Measurements from ENCODE around the gene INAFM2.

Gene INAFM2

GRCh38 chr15:40365016-40365415, 41.5 kb downstream of the INAFM2 start:
- DNase-seq (ENCODE audit: low read depth), result no peak

DNA sequence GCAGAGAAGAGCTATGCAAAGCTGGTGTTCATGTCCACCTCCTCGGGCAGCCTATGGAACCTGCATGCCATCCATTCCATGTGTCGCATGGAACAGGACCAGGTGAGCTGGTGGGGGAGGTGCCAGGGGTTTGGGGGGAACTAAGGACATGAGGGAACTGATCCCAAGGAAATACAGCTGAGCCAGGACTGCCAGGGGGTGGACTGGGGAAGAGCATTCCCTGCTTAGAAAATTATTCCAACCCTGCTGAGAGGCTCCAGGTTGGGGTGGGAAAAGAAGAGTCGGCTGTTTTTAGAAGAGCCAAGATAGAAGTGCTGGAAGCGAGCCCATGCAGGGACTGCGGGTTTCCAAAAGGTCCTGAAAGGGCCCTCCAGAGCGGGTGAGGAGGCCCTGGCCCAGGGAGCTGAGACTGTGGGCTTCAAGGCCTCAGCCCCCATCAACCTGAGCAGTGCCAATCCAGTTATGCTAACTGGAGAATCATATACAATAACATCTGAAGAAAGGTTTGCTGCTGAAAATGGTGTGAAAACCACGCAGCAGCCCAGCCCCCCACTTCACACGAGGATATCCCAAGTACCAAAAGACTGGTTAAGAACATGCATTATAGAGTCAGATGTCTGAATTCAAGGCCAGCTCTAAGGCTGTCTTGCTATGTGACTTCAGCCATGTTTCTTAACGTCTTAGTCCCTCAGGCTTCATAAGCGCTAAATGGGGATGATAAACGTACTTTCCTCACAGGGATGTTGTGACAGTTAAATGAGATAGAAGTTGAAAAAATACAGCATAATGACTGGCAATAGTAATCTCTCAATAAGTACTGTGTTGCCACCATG, 42.3 kb downstream of the INAFM2 start:
- DNase-seq (ENCODE audit: low read depth), result no peak

DNA sequence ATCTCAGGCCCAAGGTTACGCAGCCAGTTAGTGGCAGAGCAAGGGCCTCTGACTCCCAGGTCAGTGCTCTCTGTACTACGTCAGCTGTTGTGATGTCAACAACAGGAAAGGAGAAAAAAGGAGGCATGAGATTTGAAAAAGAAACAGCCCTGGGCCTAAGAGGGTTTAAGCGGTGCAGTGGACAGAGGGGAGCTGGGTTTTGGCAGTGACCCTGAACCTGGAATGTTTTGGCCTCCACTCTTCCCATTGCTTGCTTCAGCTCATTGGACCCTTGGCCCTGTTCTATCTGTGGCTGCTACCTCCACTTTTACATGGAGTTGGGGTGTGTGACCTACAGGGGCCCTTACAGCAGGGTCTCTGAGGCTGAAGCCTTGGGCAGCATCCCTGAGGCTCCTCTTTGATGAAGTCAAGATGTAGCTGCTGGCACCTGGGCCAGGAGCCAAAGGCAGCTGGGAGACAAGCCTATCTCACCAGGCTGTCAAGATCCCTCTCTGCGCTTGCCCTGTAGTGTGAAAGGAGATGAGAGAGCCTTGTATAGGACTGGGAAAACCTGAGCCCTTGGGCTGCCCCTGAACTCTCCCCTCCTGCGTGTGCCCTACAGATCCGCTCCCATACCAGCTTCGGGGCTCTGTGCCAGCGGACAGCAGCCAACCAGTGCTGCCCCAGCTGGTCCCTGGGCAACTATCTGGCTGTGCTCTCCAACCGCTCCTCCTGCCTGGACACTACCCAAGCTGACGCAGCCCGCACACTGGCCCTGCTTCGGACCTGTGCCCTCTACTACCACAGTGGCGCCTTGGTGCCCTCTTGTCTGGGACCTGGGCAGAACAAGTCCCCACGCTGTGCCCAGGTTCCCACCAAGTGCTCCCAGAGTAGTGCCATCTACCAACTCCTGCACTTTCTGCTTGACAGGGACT, 43.2 kb downstream of the INAFM2 start:
- no peak for DNase-seq (ENCODE audit: low read depth)

- DNase-seq (ENCODE audit: low read depth), result no peak
These were observed 43.8 kb downstream of the INAFM2 start for GRCh38 chr15:40367371-40367685.

DNA sequence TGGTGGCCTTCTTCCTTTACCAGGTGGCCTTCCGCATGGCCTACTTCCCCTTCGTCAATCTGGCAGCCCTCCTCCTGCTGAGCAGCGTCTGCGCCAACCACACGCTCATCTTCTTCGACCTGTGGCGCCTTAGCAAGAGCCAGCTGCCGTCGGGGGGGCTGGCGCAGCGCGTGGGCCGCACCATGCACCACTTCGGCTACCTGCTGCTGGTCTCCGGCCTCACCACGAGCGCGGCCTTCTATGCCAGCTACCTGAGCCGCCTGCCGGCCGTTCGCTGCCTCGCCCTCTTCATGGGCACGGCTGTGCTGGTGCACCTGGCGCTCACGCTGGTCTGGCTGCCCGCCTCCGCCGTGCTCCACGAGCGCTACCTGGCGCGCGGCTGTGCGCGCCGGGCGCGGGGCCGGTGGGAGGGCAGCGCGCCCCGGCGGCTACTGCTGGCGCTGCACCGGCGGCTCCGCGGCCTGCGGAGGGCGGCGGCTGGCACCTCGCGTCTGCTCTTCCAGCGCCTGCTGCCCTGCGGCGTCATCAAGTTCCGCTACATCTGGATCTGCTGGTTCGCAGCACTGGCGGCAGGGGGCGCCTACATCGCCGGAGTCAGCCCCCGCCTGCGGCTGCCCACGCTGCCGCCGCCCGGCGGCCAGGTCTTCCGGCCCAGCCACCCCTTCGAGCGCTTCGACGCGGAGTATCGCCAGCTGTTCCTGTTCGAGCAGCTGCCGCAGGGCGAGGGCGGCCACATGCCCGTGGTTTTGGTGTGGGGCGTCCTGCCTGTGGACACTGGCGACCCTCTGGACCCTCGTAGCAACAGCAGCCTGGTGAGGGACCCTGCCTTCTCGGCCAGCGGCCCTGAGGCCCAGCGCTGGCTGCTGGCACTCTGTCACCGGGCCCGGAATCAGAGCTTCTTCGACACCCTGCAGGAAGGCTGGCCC, 44.5 kb downstream of the INAFM2 start:
- DNase-seq (ENCODE audit: low read depth), result peak; percentile 81

- DNase-seq (ENCODE audit: low read depth), result no peak
These were observed 45.4 kb downstream of the INAFM2 start for GRCh38 chr15:40368719-40369473.

DNA sequence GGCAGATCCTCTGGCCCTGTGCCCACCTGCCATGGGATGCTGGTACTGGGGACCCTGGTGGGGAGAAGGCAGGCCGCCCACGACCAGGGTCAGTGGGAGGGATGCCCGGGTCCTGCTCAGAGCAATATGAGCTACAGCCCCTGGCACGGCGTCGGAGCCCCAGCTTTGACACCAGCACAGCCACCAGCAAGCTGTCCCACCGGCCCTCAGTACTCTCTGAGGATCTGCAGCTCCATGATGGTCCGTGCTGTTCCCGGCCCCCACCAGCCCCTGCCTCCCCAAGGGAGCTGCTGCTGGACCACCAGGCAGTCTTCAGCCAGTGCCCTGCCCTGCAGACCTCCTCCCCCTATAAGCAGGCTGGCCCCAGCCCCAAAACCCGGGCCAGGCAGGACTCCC, 46.0 kb downstream of the INAFM2 start:
- DNase-seq (ENCODE audit: low read depth), result no peak

DNA sequence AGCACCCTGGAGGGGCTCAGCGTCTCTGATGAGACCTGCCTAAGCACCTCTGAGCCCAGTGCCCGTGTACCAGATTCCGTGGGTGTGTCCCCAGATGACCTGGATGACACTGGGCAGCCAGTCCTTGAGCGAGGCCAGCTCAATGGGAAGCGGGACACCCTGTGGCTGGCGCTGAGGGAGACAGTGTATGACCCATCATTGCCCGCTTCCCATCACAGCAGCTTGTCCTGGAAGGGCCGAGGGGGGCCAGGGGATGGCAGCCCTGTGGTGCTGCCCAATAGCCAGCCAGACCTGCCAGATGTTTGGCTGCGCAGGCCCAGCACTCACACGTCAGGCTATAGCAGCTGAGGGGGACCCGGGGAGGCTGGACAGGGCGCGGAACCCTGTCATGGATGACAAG, 46.5 kb downstream of the INAFM2 start:
- no peak for DNase-seq (ENCODE audit: low read depth)

GRCh38 chr15:40372981-40373380, 49.5 kb downstream of the INAFM2 start:
- no peak for DNase-seq (ENCODE audit: low read depth)
